Nephron (organoid): ENCODE results near the gene KRTAP5-8.
A peak's percentile ranks its signal among the peaks of the same experiment; 100 is the strongest.
"Not testable (repeated sequence)": the region's sequence is repeated elsewhere in the genome, so short reads cannot be mapped to it uniquely, and the experiment has no call there.

Source experiments
- H3K27ac Mint-ChIP-seq, 3 experiments: 2 replicates each; pipeline ENCODE4 v1.8.0; 2020; ENCODE audit warnings: mixed read lengths in 3 of 3, mild to moderate bottlenecking in 2 of 3, moderate library complexity in 1 of 3
- H3K27me3 Mint-ChIP-seq: 2 replicates; pipeline ENCODE4 v1.8.0; 2021; ENCODE audit warnings: low read depth, mild to moderate bottlenecking, moderate library complexity, mixed read lengths
- H3K36me3 Mint-ChIP-seq: 2 replicates; pipeline ENCODE4 v1.8.0; 2020; ENCODE audit warnings: low read depth, mixed read lengths
- H3K4me1 Mint-ChIP-seq: 2 replicates; pipeline ENCODE4 v1.8.0; 2020; ENCODE audit warnings: mixed read lengths
- H3K4me3 Mint-ChIP-seq, 3 experiments: 2 replicates each; pipeline ENCODE4 v1.8.0; 2020; ENCODE audit warnings: mild to moderate bottlenecking in 3 of 3, mixed read lengths in 3 of 3, moderate library complexity in 2 of 3
- H3K9me3 Mint-ChIP-seq: 2 replicates; pipeline ENCODE4 v1.8.0; 2020; ENCODE audit warnings: mixed read lengths
- TF ChIP-seq, protein P1 (sequence below), 3 experiments: fragments of 200-600 bp; sonication (generic); IDR thresholded peaks; one replicate each; pipeline ENCODE4 v1.5.0; 2021; ENCODE audit warnings: antibody characterized with exemption in 3 of 3; ENCODE audit not compliant: unreplicated experiment in 3 of 3

KRTAP5-8 gene

DNA sequence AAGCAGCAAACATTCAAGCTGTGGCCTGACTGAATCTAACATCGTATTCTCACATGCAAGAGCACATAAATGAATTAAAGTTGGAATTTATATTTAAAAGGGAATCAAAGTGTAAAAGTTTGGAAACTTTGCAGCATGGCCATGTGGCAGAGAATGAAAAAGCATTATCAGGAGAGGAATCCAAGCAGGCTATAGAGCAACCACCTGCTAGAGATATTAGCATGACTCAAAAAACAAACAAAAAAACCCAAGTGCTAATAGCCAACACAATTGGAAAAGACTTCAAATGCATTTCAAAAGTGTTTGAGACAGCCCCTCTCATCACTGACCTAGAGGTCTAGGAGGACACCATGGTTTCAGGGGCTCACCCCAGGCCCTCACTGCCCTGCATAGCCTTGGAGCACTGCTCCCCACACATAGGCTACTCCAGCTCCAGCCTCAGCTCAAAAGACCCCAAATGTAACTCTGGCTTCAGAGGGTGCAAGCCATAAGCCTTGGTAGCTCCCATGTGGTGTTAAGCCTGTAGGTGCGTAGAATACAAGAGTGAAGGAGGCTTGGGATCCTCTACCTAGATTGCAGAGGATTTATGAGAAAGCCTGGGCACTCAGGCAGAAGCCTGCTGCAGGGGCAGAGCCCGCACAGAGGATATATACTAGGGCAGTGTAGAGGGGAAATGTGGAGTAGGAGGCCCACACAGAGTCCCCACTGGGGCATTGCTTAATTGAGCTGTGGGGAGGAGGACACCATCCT, 12.5 kb upstream of the KRTAP5-8 start:
- Mint-ChIP-seq H3K4me3 (no peak overlapping the region), H3K4me1 (peaks cover 4% of the 10 kb centered on the region), H3K27me3 (peaks cover 6% of the 10 kb centered on the region), H3K27ac (no peak overlapping the region), H3K9me3 (peaks cover 11% of the 10 kb centered on the region), H3K36me3 (no peaks in the 10 kb centered on the region)
- TF ChIP-seq, protein P1, sequence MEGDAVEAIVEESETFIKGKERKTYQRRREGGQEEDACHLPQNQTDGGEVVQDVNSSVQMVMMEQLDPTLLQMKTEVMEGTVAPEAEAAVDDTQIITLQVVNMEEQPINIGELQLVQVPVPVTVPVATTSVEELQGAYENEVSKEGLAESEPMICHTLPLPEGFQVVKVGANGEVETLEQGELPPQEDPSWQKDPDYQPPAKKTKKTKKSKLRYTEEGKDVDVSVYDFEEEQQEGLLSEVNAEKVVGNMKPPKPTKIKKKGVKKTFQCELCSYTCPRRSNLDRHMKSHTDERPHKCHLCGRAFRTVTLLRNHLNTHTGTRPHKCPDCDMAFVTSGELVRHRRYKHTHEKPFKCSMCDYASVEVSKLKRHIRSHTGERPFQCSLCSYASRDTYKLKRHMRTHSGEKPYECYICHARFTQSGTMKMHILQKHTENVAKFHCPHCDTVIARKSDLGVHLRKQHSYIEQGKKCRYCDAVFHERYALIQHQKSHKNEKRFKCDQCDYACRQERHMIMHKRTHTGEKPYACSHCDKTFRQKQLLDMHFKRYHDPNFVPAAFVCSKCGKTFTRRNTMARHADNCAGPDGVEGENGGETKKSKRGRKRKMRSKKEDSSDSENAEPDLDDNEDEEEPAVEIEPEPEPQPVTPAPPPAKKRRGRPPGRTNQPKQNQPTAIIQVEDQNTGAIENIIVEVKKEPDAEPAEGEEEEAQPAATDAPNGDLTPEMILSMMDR (IDR thresholded peaks at IDR 0.05; ENCODE audit: unreplicated experiment in 3 of 3): no peak

DNA sequence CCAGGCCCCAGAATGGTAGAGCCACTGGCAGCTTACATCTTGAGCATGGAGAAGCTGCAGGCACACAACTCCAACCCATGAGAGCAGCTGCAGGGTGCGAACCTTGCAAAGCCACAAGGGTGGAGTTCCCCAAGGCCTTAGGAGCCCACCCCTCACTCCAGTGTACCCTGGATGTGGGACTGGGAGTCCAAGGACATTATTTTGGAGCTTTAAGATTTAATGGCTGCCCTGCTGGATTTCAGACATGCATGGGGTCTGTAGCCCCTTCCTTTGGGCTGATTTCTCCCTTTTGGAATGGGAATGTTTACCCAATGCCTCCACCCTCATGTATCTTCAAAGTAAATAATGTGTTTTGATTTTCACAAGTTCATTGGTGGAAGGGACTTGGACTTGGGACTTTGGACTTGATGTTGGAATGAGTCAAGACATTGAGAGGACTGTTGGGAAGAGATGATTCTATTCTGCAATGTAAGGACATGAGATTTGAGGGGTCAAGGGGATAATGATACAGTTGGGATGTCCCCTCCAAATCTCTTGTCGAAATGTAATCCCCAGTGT, 11.8 kb upstream of the KRTAP5-8 start:
- H3K36me3 Mint-ChIP-seq: no peaks in the 10 kb centered on the region
- H3K9me3 Mint-ChIP-seq: peaks cover 11% of the 10 kb centered on the region
- H3K4me3 Mint-ChIP-seq: no peak overlapping the region
- peaks cover 6% of the 10 kb centered on the region for H3K27me3 Mint-ChIP-seq
- peaks cover 4% of the 10 kb centered on the region for H3K4me1 Mint-ChIP-seq
- TF ChIP-seq, protein P1 (IDR thresholded peaks at IDR 0.05; ENCODE audit: unreplicated experiment in 3 of 3): no peak
- no peak overlapping the region for H3K27ac Mint-ChIP-seq

DNA sequence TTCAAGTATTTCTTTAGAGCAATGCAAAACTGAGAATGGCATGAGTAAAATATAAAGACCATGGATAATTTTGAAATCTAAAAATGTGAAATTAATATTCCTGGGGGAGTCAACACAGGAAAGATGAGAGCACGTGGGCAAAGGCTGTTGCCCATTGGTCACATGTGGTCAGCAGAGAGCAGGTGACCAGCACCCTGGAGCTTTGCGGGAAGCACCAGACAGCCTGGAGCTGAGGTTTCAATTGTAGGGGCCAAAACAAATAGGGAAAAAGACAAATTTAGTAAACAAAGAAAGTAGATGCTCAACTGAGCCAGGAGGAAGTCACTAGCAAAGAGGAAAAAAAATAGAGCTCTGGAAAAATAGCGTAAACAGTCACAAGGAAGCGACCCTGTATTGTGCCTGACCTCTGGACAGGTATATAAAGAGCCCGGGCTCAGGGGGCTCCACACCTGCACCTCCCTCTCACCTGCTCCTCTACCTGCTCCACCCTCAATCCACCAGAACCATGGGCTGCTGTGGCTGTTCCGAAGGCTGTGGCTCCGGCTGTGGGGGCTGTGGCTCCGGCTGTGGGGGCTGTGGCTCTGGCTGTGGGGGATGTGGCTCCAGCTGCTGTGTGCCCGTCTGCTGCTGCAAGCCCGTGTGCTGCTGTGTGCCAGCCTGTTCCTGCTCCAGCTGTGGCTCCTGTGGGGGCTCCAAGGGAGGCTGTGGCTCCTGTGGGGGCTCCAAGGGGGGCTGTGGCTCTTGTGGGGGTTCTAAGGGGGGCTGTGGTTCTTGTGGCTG, 10.8 kb upstream of the KRTAP5-8 start, which contains the start of gene KRTAP5-7:
TSS of gene KRTAP5-7 (plus strand) at position 472 of the 780 bp plus-strand sequence. CDS start at position 506, 34 bp downstream.
- H3K27ac Mint-ChIP-seq, H3K9me3 Mint-ChIP-seq, H3K36me3 Mint-ChIP-seq, H3K4me1 Mint-ChIP-seq, H3K27me3 Mint-ChIP-seq: not testable (repeated sequence)
- peak within 1 kb of the TSS in 1 of 3 experiments; percentile 32 for H3K4me3 Mint-ChIP-seq

DNA sequence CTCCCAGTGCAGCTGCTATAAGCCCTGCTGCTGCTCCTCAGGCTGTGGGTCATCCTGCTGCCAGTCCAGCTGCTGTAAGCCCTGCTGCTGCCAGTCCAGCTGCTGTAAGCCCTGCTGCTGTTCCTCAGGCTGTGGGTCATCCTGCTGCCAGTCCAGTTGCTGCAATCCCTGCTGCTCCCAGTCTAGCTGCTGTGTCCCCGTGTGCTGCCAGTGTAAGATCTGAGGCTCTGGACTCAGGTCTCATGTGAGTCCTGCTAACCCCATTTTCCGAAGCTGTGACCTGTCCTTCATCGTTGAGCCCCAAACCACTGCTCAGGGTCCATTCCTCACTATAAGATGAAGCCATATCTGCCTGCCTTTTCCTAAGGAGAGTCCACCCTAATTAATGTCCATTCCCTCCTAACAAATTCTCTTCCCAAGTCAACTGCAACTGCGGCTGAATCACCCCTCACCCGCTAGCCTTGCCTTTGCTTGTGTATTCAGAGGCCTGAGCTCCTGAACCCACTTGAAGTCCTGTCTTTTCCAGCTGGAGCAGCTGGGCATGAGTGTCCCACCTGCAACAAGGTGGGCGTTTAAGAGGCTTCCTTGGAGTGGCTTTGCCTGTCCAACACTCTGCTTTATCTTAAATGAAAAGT, 10.1 kb upstream of the KRTAP5-8 start:
- H3K4me1 Mint-ChIP-seq: peaks cover 4% of the 10 kb centered on the region
- no peaks in the 10 kb centered on the region for H3K36me3 Mint-ChIP-seq
- H3K9me3 Mint-ChIP-seq: peaks cover 10% of the 10 kb centered on the region
- H3K4me3 Mint-ChIP-seq: no peak overlapping the region
- TF ChIP-seq, protein P1 (IDR thresholded peaks at IDR 0.05; ENCODE audit: unreplicated experiment in 3 of 3): no peak
- no peak overlapping the region for H3K27ac Mint-ChIP-seq
- peaks cover 13% of the 10 kb centered on the region for H3K27me3 Mint-ChIP-seq

DNA sequence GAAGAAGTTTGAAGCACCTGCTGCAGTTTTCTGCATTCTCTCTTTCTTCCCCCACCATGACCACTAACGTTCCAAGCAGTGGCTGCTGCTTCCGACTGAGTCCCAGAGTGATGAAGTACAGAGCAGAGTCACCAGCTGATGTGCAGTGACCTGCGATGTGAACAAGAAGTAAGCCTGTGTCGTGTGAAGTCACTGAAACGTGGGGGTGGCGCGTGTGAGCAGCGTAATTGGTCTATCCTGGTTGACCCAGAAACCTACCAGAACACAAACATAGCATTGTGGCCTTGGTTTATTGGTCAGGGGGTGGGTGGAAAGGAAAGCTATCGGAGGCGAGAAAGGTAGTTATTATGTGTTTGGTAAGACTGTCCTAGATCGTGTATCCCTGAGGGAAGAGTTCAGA, 7.2 kb upstream of the KRTAP5-8 start:
- Mint-ChIP-seq H3K9me3 (peaks cover 5% of the 10 kb centered on the region), H3K4me1 (peaks cover 10% of the 10 kb centered on the region), H3K36me3 (no peaks in the 10 kb centered on the region), H3K4me3 (no peak overlapping the region), H3K27ac (no peak overlapping the region), H3K27me3 (peaks cover 13% of the 10 kb centered on the region)
- TF ChIP-seq, protein P1 (IDR thresholded peaks at IDR 0.05; ENCODE audit: unreplicated experiment in 3 of 3): no peak

DNA sequence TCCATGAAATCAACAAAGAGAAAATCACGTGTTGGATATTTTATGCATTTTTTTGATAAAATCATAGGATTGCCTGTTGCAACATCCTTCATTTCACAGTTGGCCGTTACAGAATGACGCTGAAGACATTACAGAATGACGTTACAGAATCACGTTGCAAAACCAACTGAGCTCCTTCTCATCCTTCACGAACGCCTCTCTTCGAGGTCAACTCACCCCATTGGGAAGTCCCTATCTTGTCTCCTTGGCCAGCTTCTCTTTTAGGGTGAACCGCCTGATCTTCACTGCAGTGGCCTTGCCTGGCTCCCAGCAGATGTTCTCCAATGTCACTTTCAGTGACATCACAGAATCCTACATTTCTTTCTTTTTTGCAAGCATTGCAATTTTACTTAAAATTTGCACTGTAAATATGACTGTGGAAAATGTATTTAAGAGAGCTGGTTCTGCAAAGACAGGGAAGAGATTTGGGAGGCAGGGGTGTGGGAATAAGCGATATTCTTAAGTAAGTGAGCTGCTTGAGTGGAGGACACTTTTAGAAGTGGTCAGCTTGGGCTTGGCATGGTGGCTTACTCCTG, 5.7 kb upstream of the KRTAP5-8 start:
- Mint-ChIP-seq H3K27ac (no peak overlapping the region), H3K4me3 (no peak overlapping the region), H3K9me3 (peaks cover 5% of the 10 kb centered on the region), H3K27me3 (peaks cover 9% of the 10 kb centered on the region), H3K4me1 (peaks cover 5% of the 10 kb centered on the region), H3K36me3 (no peaks in the 10 kb centered on the region)
- TF ChIP-seq, protein P1 (IDR thresholded peaks at IDR 0.05; ENCODE audit: unreplicated experiment in 3 of 3): no peak

DNA sequence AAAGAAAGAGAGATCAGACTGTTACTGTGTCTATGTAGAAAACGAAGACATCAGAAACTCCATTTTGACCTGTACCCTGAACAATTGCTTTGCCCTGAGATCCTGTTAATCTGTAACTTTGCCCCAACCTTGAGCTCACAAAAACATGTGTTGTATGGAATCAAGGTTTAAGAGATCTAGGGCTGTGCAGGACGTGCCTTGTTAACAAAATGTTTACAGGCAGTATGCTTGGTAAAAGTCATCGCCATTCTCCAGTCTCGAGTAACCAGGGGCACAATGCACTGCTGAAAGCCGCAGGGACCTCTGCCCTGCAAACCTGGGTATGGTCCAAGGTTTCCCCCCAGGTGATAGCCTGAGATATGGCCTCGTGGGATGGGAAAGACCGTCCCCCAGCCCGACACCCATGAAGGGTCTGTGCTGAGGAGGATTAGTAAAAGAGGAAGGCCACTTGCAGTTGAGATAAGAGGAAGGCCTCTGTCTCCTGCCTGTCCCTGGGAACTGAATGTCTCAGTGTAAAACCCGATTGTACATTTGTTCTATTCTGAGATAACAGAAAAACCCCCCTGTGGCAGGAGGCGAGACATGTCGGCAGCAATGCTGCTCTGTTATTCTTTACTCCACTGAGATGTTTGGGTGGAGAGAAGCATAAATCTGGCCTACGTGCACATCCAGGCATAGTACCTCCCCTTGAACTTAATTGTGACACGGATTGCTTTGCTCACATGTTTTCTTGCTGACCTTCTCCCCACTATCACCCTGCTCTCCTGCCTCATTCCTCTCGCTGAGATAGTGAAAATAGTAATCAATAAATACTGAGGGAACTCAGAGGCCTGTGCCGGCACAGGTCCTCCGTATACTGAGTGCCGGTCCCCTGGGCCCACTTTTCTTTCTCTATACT, 2.9 kb upstream of the KRTAP5-8 start:
- Mint-ChIP-seq H3K4me1 (peaks cover 13% of the 10 kb centered on the region), H3K27me3 (peaks cover 17% of the 10 kb centered on the region), H3K27ac (peak overlapping the region; percentile 3 to 91 (median 9))
- H3K4me3 Mint-ChIP-seq, H3K36me3 Mint-ChIP-seq, H3K9me3 Mint-ChIP-seq: not testable (repeated sequence)
